ENCODE data around the gene OR4D2.
"Not testable (repeated sequence)": the region's sequence is repeated elsewhere in the genome, so short reads cannot be mapped to it uniquely, and the experiment has no call there.

The OR4D2 gene

DNA sequence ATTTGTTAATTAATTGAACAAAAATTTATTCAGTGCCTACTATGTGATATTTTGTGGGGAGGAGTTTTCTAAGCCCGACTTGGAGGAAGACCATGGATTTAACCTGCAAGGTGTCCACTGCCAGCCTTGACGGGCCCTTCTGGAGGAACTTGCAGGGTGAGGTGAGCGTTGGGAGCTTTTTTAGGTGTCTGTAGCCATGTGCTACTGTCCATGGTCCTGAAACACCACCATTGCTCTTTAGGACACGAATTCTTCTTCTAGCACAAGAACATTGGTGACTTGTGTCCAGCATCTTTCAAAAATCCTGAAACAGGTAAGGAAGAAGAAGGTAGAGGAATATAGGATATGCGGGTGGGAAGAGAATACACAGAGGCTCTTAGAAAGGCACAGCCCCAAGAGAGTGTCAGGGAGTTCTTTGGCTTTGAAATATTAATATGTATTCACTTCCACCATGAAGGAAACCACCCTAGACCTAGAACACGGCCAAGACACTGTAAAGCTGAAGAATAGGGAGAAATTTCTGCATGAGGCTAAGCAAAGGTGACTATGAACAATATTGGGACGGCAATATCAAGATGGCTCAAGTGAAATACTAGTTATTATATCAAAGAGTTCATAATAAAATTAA is 46.5 kb upstream of the OR4D2 start:
- ATAC-seq (ENCODE audit: insufficient read depth, low read depth) (peak; percentile 80), DNase-seq (peak; percentile 67)
- Histone ChIP-seq H3K4me2 (ENCODE audit: insufficient read depth, low read length) (no peak overlapping the region), H4K20me1 (ENCODE audit: insufficient read depth, low read length) (peaks cover 5% of the 10 kb centered on the region; the same call in 1 of the 2 replicates), H3K4me1 (ENCODE audit: insufficient read depth, low read length) (no peaks in the 10 kb centered on the region), H3K36me3 (ENCODE audit: insufficient read depth, low read length) (no peaks in the 10 kb centered on the region), H3K9me3 (ENCODE audit: insufficient read depth, low read length, severe bottlenecking) (no peaks in the 10 kb centered on the region), H2AFZ (ENCODE audit: low read depth, low read length) (no peak overlapping the region), H3K9ac (ENCODE audit: low read depth, low read length) (no peak overlapping the region), H3K27ac (ENCODE audit: low read length) (no peak overlapping the region), H3K27me3 (ENCODE audit: insufficient read depth, low read length, poor library complexity) (no peaks in the 10 kb centered on the region), H3K79me2 (ENCODE audit: insufficient read depth, low read length) (no peaks in the 10 kb centered on the region), H3K4me3 (ENCODE audit: low read depth in 1 of 2, low read length in 2 of 2) (no peak overlapping the region)
- TF ChIP-seq EZH2 (IDR thresholded peaks at IDR 0.05; ENCODE audit: borderline replicate concordance, low read depth, low read length, severe bottlenecking): no peak
- TF ChIP-seq, protein P1, sequence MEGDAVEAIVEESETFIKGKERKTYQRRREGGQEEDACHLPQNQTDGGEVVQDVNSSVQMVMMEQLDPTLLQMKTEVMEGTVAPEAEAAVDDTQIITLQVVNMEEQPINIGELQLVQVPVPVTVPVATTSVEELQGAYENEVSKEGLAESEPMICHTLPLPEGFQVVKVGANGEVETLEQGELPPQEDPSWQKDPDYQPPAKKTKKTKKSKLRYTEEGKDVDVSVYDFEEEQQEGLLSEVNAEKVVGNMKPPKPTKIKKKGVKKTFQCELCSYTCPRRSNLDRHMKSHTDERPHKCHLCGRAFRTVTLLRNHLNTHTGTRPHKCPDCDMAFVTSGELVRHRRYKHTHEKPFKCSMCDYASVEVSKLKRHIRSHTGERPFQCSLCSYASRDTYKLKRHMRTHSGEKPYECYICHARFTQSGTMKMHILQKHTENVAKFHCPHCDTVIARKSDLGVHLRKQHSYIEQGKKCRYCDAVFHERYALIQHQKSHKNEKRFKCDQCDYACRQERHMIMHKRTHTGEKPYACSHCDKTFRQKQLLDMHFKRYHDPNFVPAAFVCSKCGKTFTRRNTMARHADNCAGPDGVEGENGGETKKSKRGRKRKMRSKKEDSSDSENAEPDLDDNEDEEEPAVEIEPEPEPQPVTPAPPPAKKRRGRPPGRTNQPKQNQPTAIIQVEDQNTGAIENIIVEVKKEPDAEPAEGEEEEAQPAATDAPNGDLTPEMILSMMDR (IDR thresholded peaks at IDR 0.05; ENCODE audit: borderline replicate concordance, extremely low read depth, low read length, poor library complexity, severe bottlenecking): no peak

DNA sequence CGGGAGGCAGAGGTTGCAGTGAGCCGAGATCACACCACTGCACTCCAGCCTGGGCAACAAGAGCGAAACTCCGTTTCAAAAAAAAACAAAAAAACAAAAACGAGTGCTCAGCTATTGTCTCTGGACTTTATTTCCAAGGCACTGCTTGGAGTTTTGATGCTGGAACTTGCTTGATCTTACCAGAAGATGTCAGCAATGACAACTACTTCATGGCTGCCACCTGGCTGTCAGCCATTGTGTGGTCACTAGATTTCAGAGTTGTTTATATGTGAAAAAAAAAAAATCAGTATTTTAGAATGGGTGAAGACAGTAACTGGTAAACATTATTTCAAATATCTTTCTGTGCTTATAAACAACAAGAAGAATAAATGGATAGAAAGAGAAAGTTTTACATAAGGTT is 44.9 kb upstream of the OR4D2 start:
- H2AFZ ChIP-seq (ENCODE audit: low read depth, low read length): no peak overlapping the region
- H3K4me1 ChIP-seq (ENCODE audit: insufficient read depth, low read length): no peaks in the 10 kb centered on the region
- no peaks in the 10 kb centered on the region for H3K79me2 ChIP-seq (ENCODE audit: insufficient read depth, low read length)
- peak; percentile 18 for DNase-seq
- ATAC-seq (ENCODE audit: insufficient read depth, low read depth): no peak
- H3K4me2 ChIP-seq (ENCODE audit: insufficient read depth, low read length): no peak overlapping the region
- H3K9ac ChIP-seq (ENCODE audit: low read depth, low read length): no peak overlapping the region
- no peaks in the 10 kb centered on the region for H4K20me1 ChIP-seq (ENCODE audit: insufficient read depth, low read length)
- H3K4me3 ChIP-seq (ENCODE audit: low read depth in 1 of 2, low read length in 2 of 2): no peak overlapping the region
- no peak for TF ChIP-seq EZH2 (IDR thresholded peaks at IDR 0.05; ENCODE audit: borderline replicate concordance, low read depth, low read length, severe bottlenecking)
- TF ChIP-seq, protein P1 (IDR thresholded peaks at IDR 0.05; ENCODE audit: borderline replicate concordance, extremely low read depth, low read length, poor library complexity, severe bottlenecking): peak; percentile 51
- H3K27ac ChIP-seq (ENCODE audit: low read length): no peak overlapping the region
- H3K9me3 ChIP-seq (ENCODE audit: insufficient read depth, low read length, severe bottlenecking): no peaks in the 10 kb centered on the region
- H3K27me3 ChIP-seq (ENCODE audit: insufficient read depth, low read length, poor library complexity): peaks cover 4% of the 10 kb centered on the region
- no peaks in the 10 kb centered on the region for H3K36me3 ChIP-seq (ENCODE audit: insufficient read depth, low read length)

DNA sequence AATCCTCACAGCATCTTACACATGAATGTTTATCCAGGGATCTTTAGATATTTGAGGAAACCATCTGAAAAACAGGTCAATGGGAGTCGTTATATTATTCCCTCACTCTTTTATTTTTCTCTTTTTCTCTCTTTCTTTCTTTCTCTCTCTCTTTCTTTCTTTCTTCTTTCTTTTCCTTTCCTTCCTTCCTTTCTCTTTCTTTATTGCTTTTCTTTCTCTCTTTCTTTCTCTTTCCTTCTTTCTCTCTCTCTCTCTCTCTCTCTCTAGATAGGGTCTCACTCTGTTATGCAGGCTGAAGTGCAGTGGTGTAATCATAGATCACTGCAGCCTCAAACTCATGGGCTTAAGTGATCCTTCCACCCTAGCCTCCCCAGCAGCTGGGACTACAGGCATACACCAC is 38.9 kb upstream of the OR4D2 start:
- Histone ChIP-seq H3K27ac (ENCODE audit: low read length) (no peak overlapping the region), H3K4me3 (ENCODE audit: low read depth in 1 of 2, low read length in 2 of 2) (no peak overlapping the region), H4K20me1 (ENCODE audit: insufficient read depth, low read length) (no peaks in the 10 kb centered on the region), H3K4me1 (ENCODE audit: insufficient read depth, low read length) (no peaks in the 10 kb centered on the region), H3K9me3 (ENCODE audit: insufficient read depth, low read length, severe bottlenecking) (no peaks in the 10 kb centered on the region), H3K36me3 (ENCODE audit: insufficient read depth, low read length) (no peaks in the 10 kb centered on the region), H3K4me2 (ENCODE audit: insufficient read depth, low read length) (no peak overlapping the region), H3K9ac (ENCODE audit: low read depth, low read length) (no peak overlapping the region), H3K79me2 (ENCODE audit: insufficient read depth, low read length) (no peaks in the 10 kb centered on the region), H2AFZ (ENCODE audit: low read depth, low read length) (no peak overlapping the region), H3K27me3 (ENCODE audit: insufficient read depth, low read length, poor library complexity) (peaks cover 12% of the 10 kb centered on the region)
- TF ChIP-seq, protein P1 (IDR thresholded peaks at IDR 0.05; ENCODE audit: borderline replicate concordance, extremely low read depth, low read length, poor library complexity, severe bottlenecking): no peak
- no peak for TF ChIP-seq EZH2 (IDR thresholded peaks at IDR 0.05; ENCODE audit: borderline replicate concordance, low read depth, low read length, severe bottlenecking)
- ATAC-seq (ENCODE audit: insufficient read depth, low read depth) (no peak), DNase-seq (no peak)

DNA sequence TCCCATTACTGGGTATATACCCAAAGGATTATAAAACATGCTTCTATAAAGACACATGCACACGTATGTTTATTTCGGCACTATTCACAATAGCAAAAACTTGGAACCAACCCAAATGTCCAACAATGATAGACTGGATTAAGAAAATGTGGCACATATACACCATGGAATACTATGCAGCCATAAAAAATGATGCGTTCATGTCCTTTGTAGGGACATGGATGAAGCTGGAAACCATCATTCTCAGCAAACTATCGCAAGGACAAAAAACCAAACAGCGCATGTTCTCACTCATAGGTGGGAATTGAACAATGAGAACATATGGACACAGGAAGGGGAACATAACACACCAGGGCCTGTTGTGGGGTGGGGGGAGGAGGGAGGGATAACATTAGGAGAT is 34.1 kb upstream of the OR4D2 start:
- H3K27me3 ChIP-seq (ENCODE audit: insufficient read depth, low read length, poor library complexity): peaks cover 16% of the 10 kb centered on the region
- not testable (repeated sequence) for H4K20me1 ChIP-seq (ENCODE audit: insufficient read depth, low read length); ATAC-seq (ENCODE audit: insufficient read depth, low read depth); H3K4me3 ChIP-seq (ENCODE audit: low read depth in 1 of 2, low read length in 2 of 2); H3K36me3 ChIP-seq (ENCODE audit: insufficient read depth, low read length); H3K9ac ChIP-seq (ENCODE audit: low read depth, low read length); H2AFZ ChIP-seq (ENCODE audit: low read depth, low read length); H3K4me2 ChIP-seq (ENCODE audit: insufficient read depth, low read length); H3K27ac ChIP-seq (ENCODE audit: low read length); H3K9me3 ChIP-seq (ENCODE audit: insufficient read depth, low read length, severe bottlenecking); H3K4me1 ChIP-seq (ENCODE audit: insufficient read depth, low read length); DNase-seq; H3K79me2 ChIP-seq (ENCODE audit: insufficient read depth, low read length)

All from DND-41 (cell line).